Endothelial cell of hepatic sinusoid (primary cell): Measurements from ENCODE around the gene TMEM107.

Experiments used
- in situ Hi-C: cut with HindIII; loops from 2 replicates; pipeline ENCODE4 v1.10.0; 2017; ENCODE audit warnings: low sequenced_read_pairs

The TMEM107 gene

DNA sequence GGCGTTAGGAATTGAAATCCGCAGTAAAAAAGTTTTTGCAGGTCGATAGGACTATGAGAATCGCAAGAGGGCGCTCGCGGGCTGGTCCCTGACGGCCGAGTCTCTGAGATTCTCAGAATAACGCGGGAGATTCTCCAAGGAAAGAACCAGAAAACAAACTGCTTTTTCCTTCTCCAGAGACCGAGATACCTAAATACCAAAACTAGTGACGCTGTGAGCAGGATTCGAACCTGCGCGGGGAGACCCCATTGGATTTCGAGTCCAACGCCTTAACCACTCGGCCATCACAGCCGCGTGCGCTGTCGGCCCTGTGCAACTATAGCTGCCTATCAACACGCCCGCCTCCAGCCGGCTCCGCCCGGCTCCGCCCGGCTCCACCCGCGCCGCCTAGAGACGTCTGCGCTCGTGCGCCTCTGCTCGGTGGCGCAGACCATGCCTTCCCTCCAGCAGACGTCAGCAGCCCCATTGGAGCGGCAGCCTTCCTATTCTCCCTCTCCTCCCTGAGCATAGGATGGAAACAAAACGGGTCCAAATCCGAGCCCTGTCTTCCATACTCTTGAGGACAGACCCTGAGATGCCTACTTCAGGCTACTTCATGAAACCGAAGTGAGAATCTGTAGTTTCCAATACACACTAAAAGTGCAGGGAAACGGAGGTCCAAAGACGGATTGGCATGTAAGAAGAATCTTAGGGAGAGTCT, 37.4 kb downstream of the TMEM107 start:
- in situ Hi-C loops = no loop called here

DNA sequence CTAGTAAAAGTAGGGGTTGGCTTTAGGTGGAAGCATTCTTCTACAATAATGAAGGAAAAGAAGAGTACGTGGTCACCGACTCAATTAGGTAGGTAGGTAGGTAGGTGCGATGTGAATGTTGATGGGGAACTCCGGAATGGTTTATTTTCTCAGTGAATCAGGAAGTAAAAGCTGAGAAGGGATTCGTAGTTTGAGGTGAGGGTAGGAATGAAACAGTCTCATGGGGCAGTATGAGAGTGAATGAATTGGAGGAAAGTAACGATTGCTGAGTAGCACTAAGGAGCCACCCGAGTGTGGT, 37.9 kb downstream of the TMEM107 start:
- in situ Hi-C loops = no loop called here

DNA sequence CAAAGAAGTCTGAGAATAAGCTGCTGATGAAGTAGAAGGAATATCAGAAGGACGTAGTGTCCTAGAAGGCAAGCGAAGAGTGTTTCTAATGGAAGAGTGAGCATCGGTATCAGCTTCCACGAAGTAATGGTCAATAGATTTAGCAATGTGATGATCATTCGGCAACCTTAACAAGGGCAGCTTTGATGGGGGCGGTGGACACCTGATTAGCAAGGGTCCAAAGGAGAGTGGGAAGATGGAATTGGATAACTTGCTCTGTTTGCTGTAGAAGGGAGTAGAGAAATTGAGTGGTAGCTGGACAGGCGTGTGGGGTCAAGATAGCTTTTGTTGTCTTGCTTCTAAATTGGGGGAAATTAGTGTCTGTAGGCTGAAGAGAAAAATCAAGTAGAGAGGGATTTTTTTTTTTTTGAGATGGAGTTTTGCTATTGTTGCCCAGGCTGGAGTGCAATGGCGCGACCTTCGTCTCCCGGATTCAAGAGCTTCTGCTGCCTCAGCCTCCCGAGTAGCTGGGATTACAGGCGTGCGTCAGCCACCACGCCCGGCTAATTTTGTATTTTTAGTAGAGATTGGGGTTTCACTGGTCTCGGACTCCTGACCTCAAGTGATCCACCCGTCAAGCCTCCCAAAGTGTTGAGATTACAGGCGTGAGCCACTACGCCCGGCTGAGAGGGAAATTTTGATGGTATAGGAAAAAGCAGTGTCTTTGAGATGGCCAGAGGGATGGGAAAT, 38.4 kb downstream of the TMEM107 start:
- in situ Hi-C loops = no loop called here

DNA sequence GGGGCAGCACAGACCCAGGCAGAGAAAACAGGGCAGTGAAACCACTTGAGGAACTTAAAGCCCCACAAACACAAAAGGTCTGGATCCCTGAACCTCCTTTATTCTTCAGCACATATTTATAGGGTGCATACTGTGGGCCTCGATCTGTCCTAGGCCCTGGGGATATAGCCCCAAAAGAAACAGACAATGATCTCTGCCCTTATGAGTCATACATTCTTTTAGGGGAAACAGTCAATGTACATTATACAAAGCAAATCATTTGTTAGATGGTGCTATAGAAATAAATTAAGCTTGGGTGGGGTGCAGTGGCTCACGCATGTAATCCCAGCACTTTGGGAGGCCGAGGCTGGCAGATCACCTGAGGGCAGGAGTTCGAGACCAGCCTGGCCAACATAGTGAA, 42.2 kb downstream of the TMEM107 start:
- in situ Hi-C loops = no loop called here

DNA sequence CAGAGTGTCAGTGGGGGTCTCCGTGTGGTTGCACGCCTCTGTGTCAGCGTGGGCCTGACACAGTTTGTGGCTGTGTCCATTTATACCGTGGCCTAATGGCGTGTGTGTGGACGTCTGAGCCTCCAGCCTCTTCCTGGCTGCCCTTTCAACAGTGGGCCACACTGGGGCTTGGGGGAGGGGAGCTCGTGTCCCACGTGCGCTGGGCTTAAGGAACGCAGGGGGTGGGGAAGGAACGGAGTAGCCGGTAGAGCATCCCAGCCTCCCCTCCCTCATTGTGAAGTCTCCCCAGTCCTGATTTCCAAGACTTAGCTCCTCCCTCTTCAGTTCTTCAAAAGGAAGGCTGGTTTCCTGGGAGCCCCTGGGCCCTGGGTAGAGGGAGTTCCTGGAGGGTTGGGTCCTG, 42.8 kb downstream of the TMEM107 start:
- in situ Hi-C loops = no loop called here

DNA sequence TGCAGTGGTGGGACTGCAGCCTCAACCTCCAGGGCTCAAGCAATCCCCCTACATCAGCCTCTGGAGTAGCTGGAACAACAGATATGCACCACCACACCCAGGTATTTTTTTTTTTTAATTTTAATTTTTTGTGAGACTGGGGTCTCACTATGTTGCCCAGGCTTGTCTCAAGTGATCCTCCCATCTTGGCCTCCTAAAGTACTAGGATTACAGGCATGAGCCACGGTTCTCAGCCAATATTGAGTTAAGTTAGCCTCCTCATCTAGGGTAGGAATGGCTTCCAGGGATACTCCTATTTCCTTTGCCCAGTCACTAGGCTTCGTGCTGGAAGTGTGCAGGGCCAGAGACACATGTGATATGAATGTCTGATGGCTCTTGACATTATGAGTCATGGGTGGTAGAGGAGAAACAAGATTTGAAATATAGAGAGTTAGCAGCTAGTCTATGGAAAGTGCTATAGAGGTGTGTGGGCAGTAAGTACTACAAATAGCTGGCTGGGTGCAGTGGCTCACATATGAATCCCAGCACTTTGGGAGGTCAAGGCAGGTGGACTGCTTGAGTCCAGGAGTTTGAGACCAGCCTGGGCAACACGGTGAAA, 44.2 kb downstream of the TMEM107 start:
- in situ Hi-C loops = no loop called here

DNA sequence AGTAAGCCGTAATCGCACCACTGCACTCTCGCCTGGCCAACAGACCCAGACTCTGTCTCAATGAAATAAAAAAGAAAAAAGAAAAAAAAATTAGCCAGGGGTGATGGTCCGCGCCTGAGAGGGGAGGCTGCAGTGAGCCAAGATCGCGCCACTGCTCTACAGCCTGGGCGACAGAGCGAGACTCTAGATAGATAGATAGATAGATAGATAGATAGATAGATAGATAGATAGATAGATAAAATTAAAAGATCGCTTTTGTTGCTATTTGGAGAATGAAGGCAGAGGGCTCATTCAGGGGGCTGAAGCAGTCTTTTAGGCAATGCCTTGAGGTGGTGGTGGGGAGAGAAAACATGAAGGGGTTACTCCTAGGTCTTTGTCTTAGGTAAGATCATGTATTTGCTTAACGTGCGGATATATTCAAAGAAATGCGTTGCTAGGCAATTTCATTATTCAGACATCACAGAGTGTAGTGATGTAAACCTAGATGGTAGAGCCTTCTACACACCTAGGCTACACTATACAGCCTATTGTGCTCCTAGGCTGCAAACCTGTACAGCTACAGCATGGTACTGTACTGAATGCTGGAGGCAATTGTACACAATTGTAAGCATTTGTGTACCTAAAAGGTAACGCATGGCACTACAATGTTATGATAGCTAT, 47.9 kb downstream of the TMEM107 start:
- in situ Hi-C loops = no loop called here

DNA sequence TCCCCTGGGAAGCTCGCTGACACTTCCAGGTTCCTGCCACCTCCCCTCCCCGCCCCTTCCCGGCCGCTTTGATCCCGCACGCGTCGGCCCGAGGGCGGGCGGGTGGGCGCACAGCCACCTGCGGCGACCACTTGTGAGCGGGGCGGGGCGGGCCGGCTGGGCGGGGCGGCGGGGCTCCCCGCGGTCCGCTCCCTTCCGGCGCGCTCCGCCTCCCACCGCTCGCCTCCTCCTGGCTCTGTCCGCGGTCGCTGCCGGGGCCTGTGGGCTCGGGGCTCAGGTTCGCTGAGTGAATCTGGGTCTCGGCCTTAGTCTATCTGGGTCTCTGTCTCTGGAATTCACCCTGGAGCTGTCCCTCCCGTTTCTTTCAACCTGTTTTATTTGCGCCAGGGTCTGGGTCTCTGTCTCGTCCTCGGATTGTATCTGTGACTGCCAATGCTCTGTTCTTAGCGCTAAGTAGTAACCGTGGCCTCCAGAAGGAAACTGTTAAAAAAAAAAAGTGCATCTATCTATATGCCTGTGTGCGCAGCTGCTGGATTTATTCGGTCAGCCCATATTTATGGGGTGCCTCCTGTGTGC, 49.6 kb downstream of the TMEM107 start:
- in situ Hi-C loops = no loop called here

DNA sequence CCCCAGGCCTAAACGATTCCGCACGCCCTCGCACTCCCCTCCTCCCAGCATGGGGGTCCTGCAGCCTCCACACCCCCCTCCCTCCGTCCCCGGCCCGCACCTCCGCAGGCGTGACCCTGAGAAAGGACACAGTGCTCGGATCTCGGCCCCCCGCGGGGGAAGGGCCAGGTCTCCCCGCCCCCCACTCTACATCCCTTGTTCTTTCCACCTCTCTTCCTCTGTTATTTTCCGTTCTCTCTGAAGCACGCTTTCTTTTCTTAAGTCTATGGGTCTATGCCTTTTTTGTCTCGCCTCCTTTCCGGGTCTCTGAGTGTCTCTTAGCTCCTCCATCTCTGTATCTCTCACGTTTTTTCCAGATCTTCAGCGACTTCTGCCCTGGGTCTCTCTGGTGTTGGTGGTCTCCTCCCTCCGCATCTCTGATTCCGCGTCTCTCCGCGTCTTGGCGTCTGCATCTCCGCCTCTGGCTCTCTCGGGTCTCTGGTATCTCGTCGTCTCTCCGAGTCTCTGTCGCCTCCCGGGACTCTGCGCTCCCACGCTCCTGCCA, 50.2 kb downstream of the TMEM107 start:
- in situ Hi-C loops = no loop called here

DNA sequence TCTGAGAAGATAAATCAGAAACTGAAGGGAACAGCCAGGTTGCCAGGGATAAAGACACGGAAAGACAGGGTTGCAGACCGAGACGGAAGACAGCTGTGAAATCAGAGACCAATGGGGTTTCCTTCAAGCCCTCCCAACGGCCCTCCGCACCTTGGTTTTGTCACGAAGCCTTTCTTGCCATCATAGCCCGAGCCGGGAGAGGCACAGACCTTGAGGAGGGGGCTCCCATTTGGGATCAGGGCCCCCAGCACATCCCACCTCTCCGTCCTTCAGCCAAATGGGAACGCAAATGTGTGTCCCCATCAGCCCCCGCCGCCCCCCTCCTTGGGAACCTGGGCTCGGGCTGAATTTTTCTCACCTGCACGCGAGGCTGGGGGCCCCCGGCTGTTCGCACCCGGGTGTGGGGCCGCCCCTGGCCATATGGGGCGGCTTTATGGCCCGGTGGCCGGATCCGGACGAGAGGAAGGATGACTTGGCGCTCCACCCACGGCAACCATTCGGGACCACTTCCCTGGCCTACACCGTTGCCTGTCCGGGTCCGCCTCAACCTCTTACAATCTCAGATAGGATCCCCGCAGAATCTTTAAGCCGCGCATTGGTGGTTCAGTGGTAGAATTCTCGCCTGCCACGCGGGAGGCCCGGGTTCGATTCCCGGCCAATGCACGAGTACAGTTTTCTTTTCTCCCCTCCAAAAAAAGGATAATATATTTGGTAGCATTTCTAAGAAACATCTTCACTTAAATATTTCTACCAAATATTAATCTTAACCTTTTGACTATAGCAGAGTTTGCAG, 50.8 kb downstream of the TMEM107 start:
- in situ Hi-C loops = no loop called here

DNA sequence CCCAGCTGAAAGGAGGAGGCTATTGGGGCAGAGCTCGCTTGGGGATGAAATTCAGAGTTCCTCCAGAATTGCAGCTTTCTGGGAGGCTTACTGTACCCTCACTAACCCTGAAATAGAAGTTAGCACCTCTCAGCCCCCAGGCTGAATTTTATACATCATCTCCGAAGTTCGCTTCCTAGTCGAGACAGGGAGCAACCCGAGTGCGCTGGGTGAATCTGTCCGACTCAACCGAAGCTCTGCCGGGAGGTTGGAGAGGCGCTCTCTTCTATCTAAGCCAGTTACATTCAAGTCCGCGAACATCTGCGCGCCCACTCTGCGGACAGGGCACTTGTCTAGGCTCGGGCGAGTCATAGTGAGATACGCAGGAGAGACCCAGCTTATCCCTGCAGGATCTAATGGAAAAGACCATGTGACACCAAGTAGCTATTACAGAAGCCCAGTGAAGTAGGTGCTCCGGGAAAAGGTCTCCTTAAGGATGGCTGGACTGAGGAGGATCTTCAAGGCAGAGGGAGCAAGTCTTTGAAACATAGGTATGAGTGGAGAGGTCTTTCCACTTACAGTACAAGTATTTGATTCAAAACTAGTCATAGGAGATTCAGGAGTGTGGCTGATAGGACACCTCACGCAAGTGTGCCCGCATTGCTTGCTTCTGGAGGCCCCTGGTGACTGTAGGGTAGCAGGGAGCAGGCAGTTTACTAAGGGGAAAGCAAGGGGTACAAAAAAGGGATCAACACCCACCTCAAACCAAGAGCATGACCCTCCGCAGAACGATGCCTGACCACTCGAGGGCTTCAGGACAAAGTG, 51.6 kb downstream of the TMEM107 start:
- in situ Hi-C loops = loop anchor here (5.0 kb wide), 1 partner anchor 63 kb away; no protein-coding TSS in a partner anchor

DNA sequence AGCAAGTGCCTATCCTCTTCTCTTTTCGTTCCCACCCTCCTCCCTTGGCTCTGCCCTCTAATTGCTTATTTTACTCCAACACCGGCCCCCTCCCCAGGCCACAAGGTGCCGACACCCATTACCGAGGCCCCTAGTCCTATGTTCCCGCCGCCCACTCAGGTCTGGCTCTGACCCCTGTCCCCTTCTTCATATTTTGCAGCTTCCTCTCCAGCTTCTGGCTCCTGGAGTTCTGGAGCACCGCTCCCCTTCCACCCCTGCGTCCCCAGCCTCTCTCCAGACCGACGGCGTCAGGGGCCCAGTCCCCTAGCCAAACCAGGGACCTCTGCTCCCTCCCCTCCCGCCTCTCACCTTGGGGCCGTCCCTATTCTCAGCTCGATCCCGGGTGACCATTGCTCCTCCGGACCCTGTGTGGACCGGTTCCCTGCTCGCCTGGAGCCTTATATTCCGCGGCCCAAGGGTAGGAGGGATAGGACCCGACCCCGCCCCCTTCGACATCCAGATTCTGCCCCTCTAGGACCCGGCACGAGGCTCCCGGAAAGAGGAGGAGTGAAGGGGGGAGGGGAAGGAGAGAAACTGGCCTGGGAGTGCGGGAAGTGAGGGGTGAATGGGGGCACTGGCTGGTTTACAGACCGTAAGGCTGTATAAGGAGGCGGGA, 52.4 kb downstream of the TMEM107 start, which contains the start of gene HES7:
TSS of gene HES7 (minus strand) at position 412 of the 655 bp plus-strand sequence. CDS start at position 390, 22 bp downstream.
- in situ Hi-C loops = loop anchor here (5.0 kb wide), 1 partner anchor 63 kb away; no protein-coding TSS in a partner anchor

DNA sequence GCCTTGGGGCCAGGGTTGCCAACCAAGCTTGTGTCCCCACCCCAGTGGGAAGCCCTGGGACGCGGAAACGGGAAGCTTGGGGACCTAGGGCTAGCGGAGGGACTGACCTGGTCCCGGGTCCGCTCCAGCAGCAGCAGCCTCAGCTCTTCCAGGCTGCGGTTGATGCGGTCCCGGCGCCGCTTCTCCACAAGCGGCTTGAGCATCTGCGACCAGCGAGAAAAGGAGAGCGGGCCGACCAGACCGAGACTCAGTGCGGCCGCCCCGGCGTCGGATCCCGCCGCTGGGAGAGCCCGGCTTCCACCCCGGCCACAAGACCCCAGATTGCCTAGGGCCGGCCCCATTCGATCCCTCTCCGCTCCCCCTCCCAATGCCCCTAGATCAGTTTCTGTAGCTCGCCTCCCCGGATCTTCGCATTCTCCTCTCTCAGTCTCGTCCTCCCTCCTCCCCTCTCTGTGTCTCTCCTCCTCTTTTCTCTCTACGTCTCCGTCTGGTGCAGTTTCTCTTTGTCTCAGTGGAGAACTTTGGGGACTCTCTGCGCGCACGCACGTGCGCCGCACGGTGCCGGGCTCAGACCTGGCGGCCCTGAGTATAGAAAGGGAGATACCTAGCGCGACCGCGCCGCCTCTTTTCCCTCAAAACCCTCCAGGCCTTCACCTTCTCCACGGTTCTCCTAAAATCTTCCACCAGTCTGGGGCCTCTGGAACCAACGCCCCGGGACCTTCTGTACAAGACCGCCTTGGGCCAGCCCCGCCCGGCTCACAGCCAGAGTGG, 53.1 kb downstream of the TMEM107 start:
- in situ Hi-C loops = loop anchor here (5.0 kb wide), 1 partner anchor 64 kb away; no protein-coding TSS in a partner anchor
